ENCODE measurements around the gene NODAL. TPM values are rescaled to one million over a fixed set of nuclear protein-coding genes. Genes with fewer than 3 reads are reported as not detected.

The NODAL gene
- total RNA-seq, 1 donor from 2014 or later, result not detected

DNA sequence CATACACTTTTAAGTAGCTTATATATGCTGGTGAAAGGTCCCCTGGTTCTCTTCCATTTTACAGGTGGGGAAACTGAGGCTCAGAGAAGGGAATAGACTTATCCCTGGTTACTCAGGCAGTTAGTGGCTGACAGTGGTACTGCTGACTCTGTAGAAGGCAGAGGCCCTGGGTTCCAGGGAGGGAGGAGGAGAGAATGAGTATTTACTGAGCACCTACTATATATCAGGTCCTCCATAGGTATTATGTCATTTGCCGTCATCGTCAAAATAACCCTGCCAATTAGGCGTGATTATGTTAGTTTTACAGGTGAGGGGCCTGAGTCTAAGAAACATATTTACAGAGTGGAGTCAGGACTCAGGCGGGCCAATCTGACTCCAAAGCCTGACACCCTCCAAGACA lies 23.8 kb upstream of the NODAL start:
- intact Hi-C loops (cut with micrococcal nuclease), result no loop called here

DNA sequence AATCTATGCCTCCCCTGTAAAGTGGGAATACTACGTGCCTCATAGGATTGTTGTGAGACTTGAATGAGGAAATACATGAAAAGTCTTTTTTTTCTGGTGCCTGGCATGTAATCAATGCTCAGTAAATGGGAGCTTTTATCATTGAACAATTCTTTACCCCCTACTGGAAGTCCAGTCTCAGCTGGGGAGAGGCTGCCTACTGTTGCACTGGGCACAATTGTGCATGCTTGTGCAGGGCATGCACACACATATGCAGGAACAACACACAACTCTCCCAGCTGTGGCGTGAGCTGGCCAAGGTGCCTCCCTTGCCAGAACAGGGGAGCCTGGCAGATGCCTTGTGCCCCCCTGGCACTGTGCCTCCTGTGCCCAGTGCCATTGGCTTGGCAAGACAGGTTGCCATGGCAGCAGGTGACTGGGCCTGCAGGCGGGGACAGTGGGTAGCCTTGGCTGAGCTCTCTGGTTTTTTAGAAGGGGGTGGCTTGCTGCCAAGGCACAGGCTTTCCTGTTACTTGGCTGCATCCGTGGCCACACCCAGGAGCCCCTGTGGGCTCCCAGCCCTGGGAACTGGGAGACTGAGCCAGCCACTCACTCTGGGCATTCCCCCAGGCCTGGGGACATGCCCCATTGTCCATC lies 21.0 kb upstream of the NODAL start:
- intact Hi-C loops (cut with micrococcal nuclease), result no loop called here

DNA sequence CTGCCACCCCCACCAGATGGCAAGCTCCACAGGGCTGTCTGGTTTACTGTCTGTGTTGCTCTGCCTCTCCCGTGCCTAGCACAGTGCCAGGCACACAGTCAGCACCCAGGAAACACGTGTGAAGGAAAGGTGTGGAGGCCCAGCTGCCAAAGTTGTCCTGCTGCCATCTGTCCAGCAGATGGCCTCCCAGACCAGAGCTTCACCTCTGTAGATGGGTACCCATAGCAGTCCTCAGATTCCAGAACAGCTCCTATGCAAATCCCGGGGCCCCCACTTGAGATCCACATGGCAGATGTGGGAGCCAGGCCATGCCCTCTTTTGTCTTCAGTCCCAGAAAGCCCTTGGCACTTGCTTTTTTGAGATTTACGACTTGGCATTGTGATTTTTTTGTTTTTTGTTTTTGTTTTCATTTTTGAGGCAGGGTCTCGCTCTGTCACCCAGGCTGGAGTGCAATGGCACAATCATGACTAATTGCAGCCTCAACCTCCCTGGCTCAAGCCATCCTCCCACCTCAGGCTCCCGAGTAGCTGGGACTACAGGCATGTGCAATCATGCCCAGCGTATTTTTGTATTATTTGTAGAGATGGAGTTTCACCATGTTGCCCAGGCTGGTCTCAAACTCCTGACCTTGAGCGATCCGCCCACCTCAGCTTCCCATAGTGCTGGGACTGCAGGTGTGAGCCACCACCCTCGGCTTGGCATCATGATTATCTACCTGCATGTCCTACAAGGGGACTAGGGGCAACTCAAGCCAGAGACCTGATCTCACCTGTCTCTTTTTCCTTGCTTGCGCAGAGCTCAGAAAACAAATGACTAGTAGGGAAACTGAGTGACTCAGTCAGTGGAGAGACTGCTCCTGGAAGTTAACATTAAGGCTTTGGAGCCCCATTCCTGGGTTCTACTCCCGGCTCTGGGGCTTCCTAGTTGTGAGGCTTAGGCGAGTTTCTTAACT lies 20.2 kb upstream of the NODAL start:
- intact Hi-C loops (cut with micrococcal nuclease), result loop anchor here (1.0 kb wide), 3 partner anchors 79 to 419 kb away; no protein-coding TSS in a partner anchor

DNA sequence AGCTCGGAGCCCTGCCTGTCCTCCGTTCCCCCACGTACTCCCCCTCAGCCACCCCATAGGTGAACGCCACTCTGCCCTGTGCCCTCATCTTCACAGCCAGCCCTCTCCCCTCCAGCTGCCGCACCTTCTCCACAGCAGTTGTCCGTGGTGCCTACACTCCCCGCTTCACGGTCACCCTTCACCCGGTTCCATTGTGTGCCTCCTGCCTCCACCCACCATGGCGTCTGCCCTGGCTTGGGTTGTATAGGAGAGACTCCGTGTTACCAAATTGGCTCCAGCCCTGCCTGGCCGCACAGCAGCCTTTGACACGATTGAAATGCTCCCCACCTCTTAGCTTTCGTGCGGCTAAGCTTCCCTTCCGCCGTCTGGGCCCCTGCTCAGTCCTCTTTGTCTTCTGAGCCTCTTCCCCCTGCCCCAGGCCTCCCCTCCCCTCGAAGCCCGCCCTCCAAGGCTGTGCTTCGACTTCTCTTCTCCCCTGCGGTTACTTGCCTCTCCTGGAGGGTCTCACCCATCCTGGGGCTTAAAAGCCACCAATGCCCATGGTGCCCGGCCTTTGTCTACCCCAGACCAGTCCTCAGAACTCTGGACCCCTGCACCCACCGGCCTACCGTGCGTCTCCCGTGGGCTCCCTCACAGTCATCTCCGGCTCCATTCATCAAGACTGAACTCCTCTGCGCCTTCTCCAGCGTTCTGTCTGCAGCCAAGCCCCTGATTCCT lies 18.5 kb upstream of the NODAL start:
- intact Hi-C loops (cut with micrococcal nuclease), result no loop called here

- intact Hi-C loops (cut with micrococcal nuclease), result no loop called here
These were observed 17.7 kb upstream of the NODAL start for GRCh38 chr10:70459061-70459773.

GRCh38 chr10:70458329-70459060 lies 17.0 kb upstream of the NODAL start:
- intact Hi-C loops (cut with micrococcal nuclease), result no loop called here

- intact Hi-C loops (cut with micrococcal nuclease), result no loop called here
These were observed 16.4 kb upstream of the NODAL start for GRCh38 chr10:70457759-70458305.

- intact Hi-C loops (cut with micrococcal nuclease), result no loop called here
These were observed 14.7 kb upstream of the NODAL start for GRCh38 chr10:70456164-70456563.

DNA sequence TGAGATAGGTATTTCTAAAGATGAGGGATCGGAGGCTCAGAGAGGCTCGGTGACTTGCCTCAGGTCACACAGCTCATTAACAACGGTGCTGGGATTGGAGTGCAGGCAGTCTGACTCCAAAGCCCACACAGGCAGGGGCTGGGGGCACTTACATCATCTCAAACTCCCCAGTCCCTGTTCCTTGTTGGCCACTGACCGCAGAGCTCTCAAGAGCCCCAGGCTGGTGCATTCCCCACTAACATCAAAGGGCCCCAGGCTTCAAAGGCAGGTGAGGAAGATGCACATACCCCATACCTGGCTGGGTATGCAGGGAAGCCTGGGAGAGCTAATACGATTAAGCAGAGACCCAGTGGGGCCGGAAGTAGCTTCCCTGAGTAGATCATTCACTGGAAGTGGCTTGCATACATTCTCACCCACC lies 13.7 kb upstream of the NODAL start:
- intact Hi-C loops (cut with micrococcal nuclease), result no loop called here

DNA sequence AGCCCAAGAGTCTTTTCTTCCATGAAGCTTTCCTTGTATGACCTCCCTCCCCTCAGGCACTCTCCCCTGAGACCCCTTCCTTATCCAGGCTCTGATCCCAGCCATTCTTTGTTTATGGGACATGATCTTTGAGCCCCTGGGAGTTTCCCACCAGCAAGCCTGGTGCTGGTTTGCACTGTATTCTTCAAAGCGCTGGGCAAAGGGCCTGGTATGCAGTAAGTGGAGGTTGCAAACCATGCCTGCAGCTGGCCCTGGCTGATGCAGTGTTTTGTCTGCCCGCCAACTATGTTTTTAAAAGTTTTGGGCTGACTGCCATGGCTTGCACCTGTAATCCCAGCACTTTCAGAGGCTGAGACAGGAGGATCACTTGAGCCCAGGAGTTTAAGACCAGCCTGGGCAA lies 6.8 kb upstream of the NODAL start:
- intact Hi-C loops (cut with micrococcal nuclease), result no loop called here

DNA sequence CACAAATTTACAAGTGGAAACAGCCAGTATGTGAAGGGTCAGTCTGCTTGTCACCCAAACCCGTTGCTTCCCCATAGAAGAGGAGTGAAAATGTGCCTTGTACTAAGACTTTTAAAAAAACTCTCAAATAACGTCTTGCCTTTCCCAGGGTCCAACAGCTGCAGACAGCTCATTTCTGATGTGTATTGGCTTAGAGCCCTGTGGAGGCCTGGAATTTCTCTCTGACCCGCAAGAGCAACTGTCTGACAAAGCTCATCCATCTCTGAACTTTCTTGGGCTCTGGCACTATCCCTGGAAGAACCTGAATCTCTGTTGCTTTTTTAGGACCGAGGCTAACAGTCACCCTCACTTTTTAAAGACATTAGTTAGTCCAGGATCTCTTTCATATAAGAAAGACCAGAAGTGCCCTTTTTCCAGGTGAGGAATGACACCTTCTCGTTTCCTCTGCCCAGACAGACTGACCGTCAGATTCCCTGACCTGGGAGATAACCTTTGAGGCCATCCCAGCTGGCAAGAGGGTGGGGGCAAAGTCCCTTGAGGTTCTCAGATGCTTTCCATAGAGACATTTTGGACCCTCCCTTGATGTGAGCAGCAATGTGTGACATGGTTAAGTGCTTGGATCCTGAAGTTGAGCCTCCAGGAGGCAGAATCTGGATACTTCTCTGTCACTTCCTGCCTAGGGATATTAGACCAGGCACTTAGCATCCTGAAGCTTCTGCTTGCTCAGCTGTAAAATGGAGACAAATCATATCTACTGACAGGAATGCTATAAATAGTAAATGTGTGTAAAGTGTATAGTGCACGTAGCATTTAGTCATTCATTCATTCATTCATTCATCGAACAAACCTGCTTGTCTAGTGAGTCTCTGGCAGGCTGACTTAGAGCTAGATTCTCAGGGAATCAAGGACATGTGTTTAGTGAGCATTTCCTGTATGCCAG lies 4.5 kb upstream of the NODAL start:
- intact Hi-C loops (cut with micrococcal nuclease), result no loop called here

DNA sequence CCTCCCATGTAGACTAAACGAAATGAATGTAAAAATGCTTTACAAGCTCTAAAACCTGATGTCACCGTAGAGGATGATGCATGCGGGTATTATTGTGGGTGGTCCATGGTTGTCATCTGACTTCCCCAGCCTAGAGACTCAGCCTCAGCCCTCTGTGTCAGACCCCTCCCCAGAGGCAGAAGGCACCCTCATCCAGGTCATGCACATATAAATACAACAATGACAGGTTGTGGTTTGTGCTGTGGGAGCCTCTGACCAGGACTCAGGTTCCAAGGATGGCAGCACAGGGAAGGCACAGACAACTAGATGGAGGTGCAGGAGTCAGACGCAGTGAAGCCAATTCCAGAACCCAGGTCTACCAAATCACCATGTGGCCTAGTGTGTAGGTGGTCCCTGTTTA lies 3.3 kb upstream of the NODAL start:
- intact Hi-C loops (cut with micrococcal nuclease), result no loop called here

- intact Hi-C loops (cut with micrococcal nuclease), result no loop called here
These were observed 979 bp upstream of the NODAL start for GRCh38 chr10:70442332-70442988.

DNA sequence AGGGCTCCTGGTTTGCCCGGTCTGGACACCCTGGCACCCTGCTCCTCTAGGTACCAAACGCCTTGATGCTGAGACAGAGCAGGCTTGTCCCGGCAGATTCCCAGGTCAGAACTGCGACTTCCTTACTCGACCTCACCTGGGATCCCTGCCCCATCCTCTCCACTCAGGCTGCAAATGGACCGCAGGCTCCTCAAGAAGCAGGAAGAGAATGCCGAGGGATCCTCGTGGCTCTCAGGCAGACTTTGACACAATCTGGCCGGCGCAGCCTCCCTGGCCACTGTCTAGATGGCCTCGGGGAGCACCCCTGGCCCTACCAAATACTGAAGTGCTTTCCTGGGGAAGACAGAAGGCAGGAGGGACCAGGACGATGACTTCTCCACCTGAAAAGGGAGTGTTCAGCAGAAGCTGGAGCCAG lies 421 bp upstream of the NODAL start:
- intact Hi-C loops (cut with micrococcal nuclease), result no loop called here

DNA sequence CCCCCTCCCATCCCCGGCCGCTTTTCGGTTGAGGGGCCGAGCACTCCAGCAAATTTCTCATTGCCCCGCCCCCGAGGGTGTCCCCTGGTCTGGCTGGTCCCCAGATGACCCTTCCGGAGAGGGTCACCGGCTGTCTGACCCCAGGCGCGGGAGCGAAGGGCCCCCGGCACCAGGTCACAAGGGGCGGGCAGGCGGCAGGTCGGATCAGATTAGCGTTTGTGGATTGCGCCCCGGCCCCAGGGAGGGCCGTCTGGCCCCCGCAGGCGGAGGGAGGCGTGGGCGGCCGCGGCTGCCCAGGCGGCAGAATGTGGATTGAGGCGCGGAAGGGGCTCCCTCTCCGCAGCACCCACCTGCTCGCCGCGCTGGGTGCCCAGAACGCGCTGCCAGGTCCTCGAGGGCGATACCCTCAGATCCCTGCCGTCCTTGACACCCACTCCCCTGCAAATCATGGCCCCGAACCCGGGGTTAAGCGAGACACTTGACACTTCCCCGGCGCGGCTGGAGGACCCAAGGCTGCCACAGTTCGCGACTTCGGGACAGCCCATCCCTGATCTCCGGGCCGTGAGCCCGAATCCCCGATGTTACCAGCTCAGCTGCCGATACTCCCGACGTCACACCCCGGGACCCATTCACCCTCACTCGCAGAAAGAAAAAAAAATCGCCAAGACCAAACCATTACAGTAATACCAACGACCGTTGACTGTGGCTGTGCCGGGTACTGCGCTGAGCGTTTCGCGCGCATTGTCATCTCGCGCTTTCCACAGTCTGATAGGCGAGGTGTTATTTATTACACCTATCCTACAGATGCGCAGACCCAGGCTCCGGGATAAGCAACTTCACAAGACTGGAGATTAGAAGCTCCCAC lies 953 bp downstream of the NODAL start:
- intact Hi-C loops (cut with micrococcal nuclease), result no loop called here

GRCh38 chr10:70437721-70438120 lies 3.8 kb downstream of the NODAL start:
- intact Hi-C loops (cut with micrococcal nuclease), result no loop called here

- intact Hi-C loops (cut with micrococcal nuclease), result no loop called here
These were observed 6.0 kb downstream of the NODAL start for GRCh38 chr10:70435241-70436085.

Measured in T-helper 1 cell treated with Interleukin-12 subunit alpha and Interleukin-12 subunit beta and Interleukin-4 antibody, amounts not matched to agents 30 ng/mL and 1 ng/mL, for 36 hours (primary cell).